Glutamatergic neuron (in vitro differentiated cells): ENCODE measurements around the gene KIAA1958. TPM values are rescaled to one million over a fixed set of nuclear protein-coding genes. Genes with fewer than 3 reads are reported as not detected.
"Not testable (repeated sequence)": the region's sequence is repeated elsewhere in the genome, so short reads cannot be mapped to it uniquely, and the experiment has no call there.

Experiments
- DNase-seq: peaks from one replicate; pipeline ENCODE4 v3.0.0; 2022
- H3K27ac Mint-ChIP-seq: one replicate; pipeline ENCODE4 v1.8.0; 2020; ENCODE audit warnings: mild to moderate bottlenecking, mixed read lengths, inconsistent platforms; ENCODE audit not compliant: unreplicated experiment
- H3K27me3 Mint-ChIP-seq: one replicate; pipeline ENCODE4 v1.8.0; 2020; ENCODE audit warnings: mild to moderate bottlenecking, moderate library complexity, mixed read lengths, inconsistent platforms; ENCODE audit not compliant: unreplicated experiment
- H3K36me3 Mint-ChIP-seq: one replicate; pipeline ENCODE4 v1.8.0; 2020; ENCODE audit warnings: mild to moderate bottlenecking, mixed read lengths, inconsistent platforms; ENCODE audit not compliant: unreplicated experiment
- H3K4me1 Mint-ChIP-seq: one replicate; pipeline ENCODE4 v1.8.0; 2020; ENCODE audit warnings: mild to moderate bottlenecking, low read depth, mixed read lengths, inconsistent platforms; ENCODE audit not compliant: unreplicated experiment
- H3K4me3 Mint-ChIP-seq: one replicate; pipeline ENCODE4 v1.8.0; 2020; ENCODE audit warnings: mild to moderate bottlenecking, mixed read lengths, inconsistent platforms; ENCODE audit not compliant: unreplicated experiment
- H3K9me3 Mint-ChIP-seq: one replicate; pipeline ENCODE4 v1.8.0; 2020; ENCODE audit warnings: mild to moderate bottlenecking, moderate library complexity, mixed read lengths, inconsistent platforms; ENCODE audit not compliant: unreplicated experiment
- total RNA-seq: library from RNA; stranded (reverse); fragmentation: NEBNext Ultra II Directional; extraction: Animal tissue kit (Norgen Biotek cat#: 25700); gene quantifications from one replicate; pipeline ENCODE4 v1.2.1, GENCODE V29; 2021; ENCODE audit not compliant: unreplicated experiment
- TF ChIP-seq, protein P1 (sequence below): fragments of 200-600 bp; sonication (generic); IDR thresholded peaks from one replicate; pipeline ENCODE4 v1.5.0; 2021; ENCODE audit not compliant: partially characterized antibody, unreplicated experiment

The KIAA1958 gene
- total RNA-seq, 1 donor from 2014 or later, result 48.6 TPM

DNA sequence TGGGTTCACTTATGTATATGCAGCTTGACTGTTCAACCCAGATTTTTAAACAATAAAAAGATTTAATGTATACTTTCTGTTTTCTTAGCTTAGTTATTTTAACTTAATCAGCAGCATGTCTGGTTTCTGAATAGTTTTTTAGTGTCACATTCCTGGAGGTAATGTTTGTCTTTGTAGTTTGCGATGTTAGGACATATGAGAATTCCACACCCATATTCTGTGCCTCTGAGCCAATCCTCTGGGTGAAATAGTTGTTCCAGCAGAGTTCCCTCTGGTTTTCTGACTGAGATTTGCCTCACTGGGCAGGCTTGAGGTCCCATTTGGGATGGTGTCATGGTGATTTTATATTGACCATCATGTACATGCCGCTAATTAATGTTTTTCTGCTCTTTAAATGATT, 182.7 kb downstream of the KIAA1958 start:
- no peak for DNase-seq

DNA sequence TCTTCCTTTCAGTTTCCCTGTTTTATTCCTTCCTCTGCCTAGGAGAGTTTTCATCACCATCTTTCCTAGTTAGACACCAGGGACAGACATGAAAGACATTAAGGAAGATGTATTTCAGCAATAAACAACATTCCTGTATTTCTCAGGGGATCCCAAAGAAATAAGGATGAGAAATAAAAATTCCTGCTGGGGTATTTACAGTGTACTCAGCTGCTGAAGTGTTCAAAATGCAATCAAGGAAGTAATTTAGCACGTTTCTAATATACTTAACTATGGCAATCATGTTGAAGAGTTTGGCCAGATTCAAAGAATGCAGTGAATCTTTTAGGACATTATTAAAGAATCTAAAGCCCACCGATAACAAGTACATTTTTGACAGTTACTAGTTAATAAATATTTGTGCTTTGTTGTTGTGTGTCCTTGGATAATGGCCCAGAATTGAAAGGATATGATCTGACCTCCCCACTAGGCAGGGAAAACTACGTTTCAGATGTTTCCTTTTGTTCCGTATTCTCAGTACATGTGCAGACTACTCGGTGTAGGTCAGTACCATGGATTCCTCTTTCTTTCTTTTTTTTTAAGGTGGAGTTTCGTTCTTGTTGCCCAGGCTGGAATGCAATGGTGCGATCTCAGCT, 184.5 kb downstream of the KIAA1958 start:
- Mint-ChIP-seq H3K36me3 (peaks cover 7% of the 10 kb centered on the region), H3K9me3 (peaks cover 5% of the 10 kb centered on the region), H3K4me3 (no peak overlapping the region), H3K4me1 (no peaks in the 10 kb centered on the region), H3K27ac (no peak overlapping the region), H3K27me3 (peaks cover 10% of the 10 kb centered on the region)
- TF ChIP-seq, protein P1, sequence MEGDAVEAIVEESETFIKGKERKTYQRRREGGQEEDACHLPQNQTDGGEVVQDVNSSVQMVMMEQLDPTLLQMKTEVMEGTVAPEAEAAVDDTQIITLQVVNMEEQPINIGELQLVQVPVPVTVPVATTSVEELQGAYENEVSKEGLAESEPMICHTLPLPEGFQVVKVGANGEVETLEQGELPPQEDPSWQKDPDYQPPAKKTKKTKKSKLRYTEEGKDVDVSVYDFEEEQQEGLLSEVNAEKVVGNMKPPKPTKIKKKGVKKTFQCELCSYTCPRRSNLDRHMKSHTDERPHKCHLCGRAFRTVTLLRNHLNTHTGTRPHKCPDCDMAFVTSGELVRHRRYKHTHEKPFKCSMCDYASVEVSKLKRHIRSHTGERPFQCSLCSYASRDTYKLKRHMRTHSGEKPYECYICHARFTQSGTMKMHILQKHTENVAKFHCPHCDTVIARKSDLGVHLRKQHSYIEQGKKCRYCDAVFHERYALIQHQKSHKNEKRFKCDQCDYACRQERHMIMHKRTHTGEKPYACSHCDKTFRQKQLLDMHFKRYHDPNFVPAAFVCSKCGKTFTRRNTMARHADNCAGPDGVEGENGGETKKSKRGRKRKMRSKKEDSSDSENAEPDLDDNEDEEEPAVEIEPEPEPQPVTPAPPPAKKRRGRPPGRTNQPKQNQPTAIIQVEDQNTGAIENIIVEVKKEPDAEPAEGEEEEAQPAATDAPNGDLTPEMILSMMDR, result no peak
- no peak for DNase-seq

More for the DNA sequence above, 182.7 kb downstream of the KIAA1958 start:
- Mint-ChIP-seq H3K4me1 (no peaks in the 10 kb centered on the region), H3K9me3 (peaks cover 3% of the 10 kb centered on the region), H3K4me3 (no peak overlapping the region), H3K36me3 (peaks cover 7% of the 10 kb centered on the region), H3K27ac (no peak overlapping the region), H3K27me3 (peaks cover 6% of the 10 kb centered on the region)
- TF ChIP-seq, protein P1, result no peak

DNA sequence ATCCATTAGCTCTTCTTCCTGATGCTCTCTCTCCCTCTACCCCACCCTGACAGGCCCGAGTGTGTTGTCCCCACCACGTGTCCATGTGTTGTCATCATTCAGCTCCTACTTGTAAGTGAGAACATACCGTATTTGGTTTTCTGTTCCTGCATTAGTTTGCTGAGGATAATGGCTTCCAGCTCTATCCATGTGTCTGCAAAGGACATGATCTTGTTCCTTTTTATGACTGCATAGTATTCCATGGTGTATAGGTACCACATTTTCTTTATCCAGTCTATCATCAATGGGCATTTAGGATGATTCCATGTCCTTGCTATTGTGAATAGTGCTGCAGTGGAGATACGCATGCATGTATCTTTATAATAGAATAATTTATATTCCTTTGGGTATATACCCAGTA, 186.6 kb downstream of the KIAA1958 start:
- peaks cover 14% of the 10 kb centered on the region for H3K9me3 Mint-ChIP-seq

DNA sequence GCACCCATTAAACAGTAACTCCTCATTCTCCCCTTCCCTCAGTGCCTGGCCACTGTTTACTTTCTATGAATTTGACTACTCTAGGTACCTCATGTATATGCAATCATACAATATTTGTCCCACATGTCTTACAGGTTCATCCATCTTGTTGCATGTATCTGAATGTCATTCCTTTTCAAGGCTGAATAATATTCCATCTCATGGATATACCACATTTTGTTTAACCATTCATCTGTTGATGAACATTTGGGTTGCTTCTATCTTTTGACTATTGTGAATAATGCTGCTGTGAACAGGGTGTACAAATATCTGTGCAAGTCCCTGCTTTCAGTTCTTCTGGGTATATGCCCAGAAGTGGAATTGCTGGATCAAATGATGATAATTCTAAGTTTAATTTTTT, 190.4 kb downstream of the KIAA1958 start:
- H3K9me3 Mint-ChIP-seq, result peaks cover 14% of the 10 kb centered on the region
- peaks cover 10% of the 10 kb centered on the region for H3K27me3 Mint-ChIP-seq
- TF ChIP-seq, protein P1, result no peak
- no peaks in the 10 kb centered on the region for H3K4me1 Mint-ChIP-seq
- peaks cover 13% of the 10 kb centered on the region for H3K36me3 Mint-ChIP-seq
- H3K4me3 Mint-ChIP-seq, result no peak overlapping the region
- no peak for DNase-seq
- no peak overlapping the region for H3K27ac Mint-ChIP-seq

More for the DNA sequence above, 186.6 kb downstream of the KIAA1958 start:
- not testable (repeated sequence) for H3K27ac Mint-ChIP-seq, DNase-seq, H3K4me1 Mint-ChIP-seq, H3K4me3 Mint-ChIP-seq
- Mint-ChIP-seq H3K27me3 (peaks cover 10% of the 10 kb centered on the region), H3K36me3 (peaks cover 13% of the 10 kb centered on the region)

DNA sequence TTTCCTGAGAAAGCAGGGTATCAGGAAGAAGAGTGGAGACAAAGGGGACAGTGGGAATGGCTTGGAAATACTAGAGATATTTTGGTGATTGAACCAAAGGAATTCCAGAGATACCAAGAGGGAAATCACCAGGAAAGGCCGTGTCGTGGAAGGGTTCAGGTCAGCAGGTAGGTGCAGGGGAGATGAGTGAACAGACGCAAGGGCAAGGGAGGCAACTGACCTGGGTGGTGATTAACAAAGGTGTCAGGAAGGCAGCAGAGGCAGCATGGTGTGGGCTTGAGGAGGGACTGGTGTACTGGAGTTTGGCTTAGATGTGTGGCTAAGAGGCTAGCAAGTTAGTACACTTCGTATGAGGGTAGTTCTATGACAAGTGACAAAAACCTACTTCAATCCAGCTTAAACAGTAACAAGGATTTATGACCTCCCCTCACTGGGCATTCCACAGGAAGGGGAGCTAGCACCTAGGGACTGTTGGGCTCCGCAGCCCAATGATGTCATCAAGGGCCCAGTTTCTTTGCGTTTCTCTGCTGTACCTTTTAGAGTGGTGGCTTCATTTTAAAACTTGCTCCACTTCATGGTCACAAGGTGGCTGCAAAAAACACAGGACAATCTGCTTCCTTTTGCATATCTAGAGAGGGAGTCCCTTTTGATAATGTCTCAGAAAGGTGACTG, 194.2 kb downstream of the KIAA1958 start:
- Mint-ChIP-seq H3K4me1 (no peaks in the 10 kb centered on the region), H3K36me3 (peaks cover 5% of the 10 kb centered on the region), H3K27me3 (peaks cover 4% of the 10 kb centered on the region), H3K4me3 (no peak overlapping the region), H3K9me3 (peaks cover 11% of the 10 kb centered on the region), H3K27ac (no peak overlapping the region)
- DNase-seq, result no peak
- TF ChIP-seq, protein P1, result no peak
